GM12878 (cell line): ENCODE measurements around the gene LDLRAD3. TPM values are rescaled to one million over a fixed set of nuclear protein-coding genes. Genes with fewer than 3 reads are reported as not detected.

Experiments
- ATAC-seq: fragments of 200-7000 bp; cut with Tn5 transposase; 3 replicates; pipeline ENCODE4 v1.9.1; 2020; ENCODE audit warnings: mild to moderate bottlenecking, moderate library complexity
- BruUV-seq: library from RNA; stranded (reverse); fragments of 400-500 nt; replicated peaks from 2 replicates; lab custom pipeline; 2021; lab: Mats Ljungman, UMichigan
- CTCF ChIA-PET: fragments of 300-600 bp; sonication (Branson Sonifier 250); formaldehyde crosslinking; extraction: SDS; loops from one replicate; lab custom pipeline; 2021; ENCODE audit warnings: inconsistent platforms; lab: Yijun Ruan, JAX
- POLR2A ChIA-PET: fragments of 350-600 bp; formaldehyde crosslinking; extraction: SDS; loops from one replicate; lab custom pipeline; 2021; ENCODE audit warnings: inconsistent platforms; lab: Charles Lee
- RAD21 ChIA-PET: fragments of 300-600 bp; sonication (Branson Sonifier 250); formaldehyde crosslinking; loops from one replicate; lab custom pipeline; 2023; ENCODE audit warnings: antibody characterized with exemption; ENCODE audit not compliant: unreplicated experiment; lab: Charles Lee
- SMC1A ChIA-PET: fragments of 300-600 bp; sonication (Branson Sonifier 250); formaldehyde crosslinking; loops from one replicate; lab custom pipeline; 2023; ENCODE audit not compliant: unreplicated experiment, uncharacterized antibody; lab: Charles Lee
- DNase-seq: peaks from one replicate; pipeline ENCODE4 v3.0.0-alpha.2; 2011; ENCODE audit warnings: low read depth, low spot score
- FAIRE-seq: peaks from 3 replicates; lab custom pipeline; 2011; peaks lifted over from hg19 to GRCh38; lab: Jason Lieb, UNC
- H2AFZ ChIP-seq: 2 replicates; pipeline ENCODE4 v1.6.0; 2011; ENCODE audit warnings: low read depth, low read length, control low read depth; ENCODE audit not compliant: control insufficient read depth
- H3K27ac ChIP-seq: 2 replicates; pipeline ENCODE4 v1.5.1; 2011; ENCODE audit warnings: control low read depth; ENCODE audit not compliant: control insufficient read depth, insufficient read depth
- H3K27me3 ChIP-seq, 2 experiments: replicated peaks in 1 of 2; 2 replicates each; pipeline versions ENCODE4 v1.6.0 to v1.6.1; 2011; ENCODE audit warnings: low read length in 1 of 2; ENCODE audit not compliant: control insufficient read depth in 2 of 2, insufficient read depth in 2 of 2
- H3K36me3 ChIP-seq, 2 experiments: 2 replicates each; pipeline ENCODE4 v1.5.1; 2011; ENCODE audit warnings: low read length in 1 of 2; ENCODE audit not compliant: control insufficient read depth in 2 of 2, insufficient read depth in 2 of 2
- H3K4me1 ChIP-seq: 2 replicates; pipeline ENCODE4 v1.6.1; 2011; ENCODE audit warnings: mild to moderate bottlenecking, low read length, moderate library complexity, mixed read lengths; ENCODE audit not compliant: control insufficient read depth, insufficient read depth
- H3K4me2 ChIP-seq: 2 replicates; pipeline ENCODE4 v1.6.0; 2011; ENCODE audit warnings: control low read depth; ENCODE audit not compliant: control insufficient read depth, insufficient read depth
- H3K4me3 ChIP-seq: fragments of 200-600 bp; sonication (generic); 2 replicates; pipeline ENCODE4 v1.5.1; 2016
- H3K79me2 ChIP-seq: 2 replicates; pipeline ENCODE4 v1.6.0; 2011; ENCODE audit warnings: low read length; ENCODE audit not compliant: control insufficient read depth, insufficient read depth
- H3K9ac ChIP-seq: 2 replicates; pipeline ENCODE4 v1.8.0; 2011; ENCODE audit warnings: low read length, control low read depth, mixed read lengths; ENCODE audit not compliant: control insufficient read depth, insufficient read depth
- H3K9me3 ChIP-seq: replicated peaks from 3 replicates; pipeline ENCODE4 v1.5.1; 2011; ENCODE audit warnings: mild to moderate bottlenecking, low read length; ENCODE audit not compliant: control insufficient read depth, insufficient read depth
- H4K20me1 ChIP-seq: 2 replicates; pipeline ENCODE4 v1.6.0; 2011; ENCODE audit not compliant: control insufficient read depth, insufficient read depth
- CBFB ChIP-seq: IDR thresholded peaks from 2 replicates; pipeline ENCODE4 v1.6.1; 2016; ENCODE audit warnings: antibody characterized with exemption, low read depth
- CHD4 ChIP-seq: fragments of 200-600 bp; sonication (generic); IDR thresholded peaks from 2 replicates; pipeline ENCODE4 v1.6.1; 2016; ENCODE audit warnings: mild to moderate bottlenecking
- EP300 ChIP-seq, 2 experiments: fragments of 150-350 bp in 1 of 2; IDR thresholded peaks; 2 replicates each; pipeline ENCODE4 v1.6.1; 2011 to 2012; ENCODE audit warnings: low read depth in 2 of 2, low read length in 2 of 2, borderline replicate concordance in 1 of 2, improper control_type of control experiment in 1 of 2, inconsistent platforms in 1 of 2; ENCODE audit not compliant: control insufficient read depth in 1 of 2
- FOXM1 ChIP-seq: IDR thresholded peaks from 2 replicates; pipeline ENCODE4 v1.6.1; 2012; ENCODE audit warnings: low read depth, mild to moderate bottlenecking, inconsistent platforms, low read length, moderate library complexity
- IRF4 ChIP-seq: IDR thresholded peaks from 2 replicates; pipeline ENCODE4 v1.6.1; 2011; ENCODE audit warnings: low read depth, low read length
- RUNX3 ChIP-seq: IDR thresholded peaks from 2 replicates; pipeline ENCODE4 v1.6.1; 2012; ENCODE audit warnings: low read length, inconsistent platforms
- STAT3 ChIP-seq: IDR thresholded peaks from 2 replicates; pipeline ENCODE4 v1.6.1; 2011; ENCODE audit warnings: low read depth, low read length, improper control_type of control experiment
- ZNF274 ChIP-seq: IDR thresholded peaks from one replicate; pipeline ENCODE4 v1.8.0; 2011; ENCODE audit not compliant: insufficient read length, insufficient read depth
- WGBS: methylation state at CpG from one replicate; pipeline ENCODE4 v1.1.6; 2016; ENCODE audit warnings: low lambda C conversion rate; ENCODE audit not compliant: insufficient replicate concordance, insufficient coverage; ENCODE audit errors: missing lambda C conversion rate; 5-methylcytosine and 5-hydroxymethylcytosine counted together
- in situ Hi-C: fragments of 300-500 bp; cut with MboI; formaldehyde crosslinking; loops from 9 replicates; pipeline ENCODE4 v1.14.3; 2018; ENCODE audit warnings: mixed read lengths
- intact Hi-C: fragments of 100-400 bp; cut with micrococcal nuclease; formaldehyde crosslinking; loops from one replicate; pipeline ENCODE4 v1.14.2; 2022; ENCODE audit not compliant: unreplicated experiment
- polyA plus RNA-seq, 11 experiments: library from polyadenylated mRNA; depleted of rRNA in 4 of 11; unstranded in 6 of 11; stranded (reverse) in 5 of 11; fragments of >200 nt; fragmentation: Nextera tagmentation in 4 of 11; fragmentation: Illumina TruSeq in 1 of 11; extraction: Ambion mirVana in 4 of 11; extraction: Trizol in 1 of 11; gene quantifications; 1 replicate in 1 of 11; 2 replicates in 10 of 11; pipeline versions ENCODE4 v1.2.1 to v1.2.3, GENCODE V29; 2011 to 2016; ENCODE audit warnings: inconsistent platforms in 2 of 11, missing spikeins in 2 of 11, low read depth in 1 of 11
- total RNA-seq, 4 experiments: library from RNA; depleted of rRNA in 3 of 4; stranded (reverse); fragments of >200 nt in 3 of 4; fragmentation: Illumina TruSeq in 1 of 4; extraction: Trizol in 1 of 4; gene quantifications; 2 replicates each; pipeline versions ENCODE4 v1.2.1 to v1.2.3, GENCODE V29; 2013 to 2021
- TF ChIP-seq, protein P1 (sequence below): fragments of 450-650 bp; IDR thresholded peaks from 2 replicates; pipeline ENCODE4 v1.6.1; 2016; ENCODE audit warnings: mild to moderate bottlenecking

LDLRAD3 gene
- total and polyA plus RNA-seq, 10 of the 15 experiments (the other 5 are each of a cell fraction or from before 2014, with no cell fraction given) = 2.5 to 17.2 (median 10.7) TPM

DNA sequence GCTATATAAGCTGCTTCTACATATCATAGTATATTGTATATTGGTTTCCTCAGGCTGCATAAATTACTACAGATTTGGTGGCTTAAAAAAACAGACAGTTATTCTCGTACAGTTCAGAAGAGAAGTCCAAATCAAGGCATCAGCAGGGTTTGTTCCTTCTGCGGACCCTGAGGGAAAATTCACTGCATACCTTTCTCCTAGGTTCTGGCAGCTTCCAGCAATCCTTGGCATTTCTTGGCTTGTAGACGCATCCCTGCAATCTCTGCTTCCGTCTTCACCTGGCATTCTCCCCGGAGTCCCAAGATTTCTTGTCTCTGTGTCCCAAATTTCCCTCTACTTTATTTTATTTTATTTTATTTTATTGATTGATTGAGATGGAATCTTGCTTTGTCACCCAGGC is 202.6 kb downstream of the LDLRAD3 start:
- Histone ChIP-seq H3K36me3 (no peaks in the 10 kb centered on the region; a peak in 1 of 4 replicates), H2AFZ (no peak overlapping the region), H3K9ac (no peak overlapping the region), H4K20me1 (no peaks in the 10 kb centered on the region; the same call in 1 of the 2 replicates), H3K27ac (no peak overlapping the region), H3K4me3 (no peak overlapping the region), H3K4me2 (no peak overlapping the region), H3K79me2 (no peaks in the 10 kb centered on the region), H3K9me3 (no peaks in the 10 kb centered on the region), H3K27me3 (no peaks in the 10 kb centered on the region; a peak in 1 of 4 replicates), H3K4me1 (no peaks in the 10 kb centered on the region)
- intact Hi-C loops (no loop called here), in situ Hi-C loops (no loop called here)
- 23% methylated on average over 5 of the region's 5 CpGs for WGBS
- RAD21 ChIA-PET = no interaction called here
- SMC1A ChIA-PET = interaction anchor here (1.0 kb wide), 1 partner anchor 531 kb away, joined by 3 read pairs; no protein-coding TSS in a partner anchor
- no peak for TF ChIP-seq CHD4
- TF ChIP-seq EP300 (IDR thresholded peaks at IDR 0.05; ENCODE audit: borderline replicate concordance in 1 of 2, control insufficient read depth in 1 of 2, low read depth in 2 of 2, low read length in 2 of 2) = no peak
- no peak for TF ChIP-seq ZNF274
- no peak for TF ChIP-seq IRF4
- no peak for TF ChIP-seq FOXM1
- TF ChIP-seq CBFB = no peak
- DNase-seq (no peak), ATAC-seq (no peak), FAIRE-seq (no peak)
- CTCF ChIA-PET = no interaction called here
- POLR2A ChIA-PET = no interaction called here
- no TSS peak for BruUV-seq

- intact Hi-C loops (no loop called here), in situ Hi-C loops (no loop called here)
- FAIRE-seq (no peak), ATAC-seq (no peak), DNase-seq (no peak)
- ChIA-PET CTCF (interaction anchor here (4.1 kb wide), 1 partner anchor 325 kb away, joined by 18 read pairs; no protein-coding TSS in a partner anchor), RAD21 (no interaction called here), POLR2A (no interaction called here), SMC1A (no interaction called here)
- Histone ChIP-seq H2AFZ (no peak overlapping the region), H3K79me2 (no peaks in the 10 kb centered on the region), H3K9ac (no peak overlapping the region), H3K36me3 (no peaks in the 10 kb centered on the region; a peak in 1 of 4 replicates), H3K4me2 (no peak overlapping the region), H3K9me3 (no peaks in the 10 kb centered on the region), H3K4me1 (no peaks in the 10 kb centered on the region), H3K27ac (no peak overlapping the region), H3K27me3 (no peaks in the 10 kb centered on the region), H3K4me3 (no peak overlapping the region), H4K20me1 (no peaks in the 10 kb centered on the region; the same call in 1 of the 2 replicates)
- BruUV-seq = no TSS peak
- 0% methylated on average over 1 of the region's 1 CpG for WGBS
- TF ChIP-seq RUNX3 (no peak), STAT3 (no peak)
- TF ChIP-seq, protein P1, sequence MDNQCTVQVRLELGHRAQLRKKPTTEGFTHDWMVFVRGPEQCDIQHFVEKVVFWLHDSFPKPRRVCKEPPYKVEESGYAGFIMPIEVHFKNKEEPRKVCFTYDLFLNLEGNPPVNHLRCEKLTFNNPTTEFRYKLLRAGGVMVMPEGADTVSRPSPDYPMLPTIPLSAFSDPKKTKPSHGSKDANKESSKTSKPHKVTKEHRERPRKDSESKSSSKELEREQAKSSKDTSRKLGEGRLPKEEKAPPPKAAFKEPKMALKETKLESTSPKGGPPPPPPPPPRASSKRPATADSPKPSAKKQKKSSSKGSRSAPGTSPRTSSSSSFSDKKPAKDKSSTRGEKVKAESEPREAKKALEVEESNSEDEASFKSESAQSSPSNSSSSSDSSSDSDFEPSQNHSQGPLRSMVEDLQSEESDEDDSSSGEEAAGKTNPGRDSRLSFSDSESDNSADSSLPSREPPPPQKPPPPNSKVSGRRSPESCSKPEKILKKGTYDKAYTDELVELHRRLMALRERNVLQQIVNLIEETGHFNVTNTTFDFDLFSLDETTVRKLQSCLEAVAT = no peak
Observed at GRCh38 chr11:36147491-36147890, 203.6 kb downstream of the LDLRAD3 start.
